OCI-LY7 (cell line): ENCODE data around the gene PLEKHG7.

Experiments
- EZH2phosphoT487 ChIP-seq: fragments of 200-600 bp; sonication (generic); IDR thresholded peaks from 2 replicates; pipeline ENCODE4 v1.6.1; 2018; ENCODE audit warnings: low read depth, borderline replicate concordance, mild to moderate bottlenecking, mixed run types, antibody characterized with exemption, low read length, moderate library complexity, mixed read lengths
- TF ChIP-seq, protein P1 (sequence below): fragments of 200-600 bp; sonication (generic); conservative IDR thresholded peaks from 2 replicates; pipeline ENCODE4 v1.5.1; 2014; ENCODE audit warnings: mild to moderate bottlenecking, antibody characterized with exemption, low read length, moderate library complexity, mixed read lengths

DNA sequence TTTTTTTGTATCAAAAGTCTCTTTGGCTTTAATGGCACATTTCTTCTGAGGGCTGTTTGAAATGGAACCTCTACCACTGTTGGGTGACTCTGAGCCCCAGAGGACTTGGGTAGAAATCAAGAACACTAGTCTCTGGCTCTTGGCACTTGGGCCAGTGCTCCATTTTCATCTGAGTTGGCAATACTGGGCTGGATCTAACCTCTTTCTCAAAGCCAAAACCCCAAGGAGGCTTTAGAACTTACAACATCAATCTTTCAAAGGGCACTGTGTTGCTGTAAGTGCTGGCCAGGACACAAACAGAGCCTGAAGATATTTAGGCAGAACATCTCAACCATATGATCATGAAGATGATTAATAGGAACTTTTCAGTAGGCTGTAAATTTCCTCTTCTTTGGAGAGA, 34.0 kb upstream of the PLEKHG7 start:
- TF ChIP-seq, protein P1, sequence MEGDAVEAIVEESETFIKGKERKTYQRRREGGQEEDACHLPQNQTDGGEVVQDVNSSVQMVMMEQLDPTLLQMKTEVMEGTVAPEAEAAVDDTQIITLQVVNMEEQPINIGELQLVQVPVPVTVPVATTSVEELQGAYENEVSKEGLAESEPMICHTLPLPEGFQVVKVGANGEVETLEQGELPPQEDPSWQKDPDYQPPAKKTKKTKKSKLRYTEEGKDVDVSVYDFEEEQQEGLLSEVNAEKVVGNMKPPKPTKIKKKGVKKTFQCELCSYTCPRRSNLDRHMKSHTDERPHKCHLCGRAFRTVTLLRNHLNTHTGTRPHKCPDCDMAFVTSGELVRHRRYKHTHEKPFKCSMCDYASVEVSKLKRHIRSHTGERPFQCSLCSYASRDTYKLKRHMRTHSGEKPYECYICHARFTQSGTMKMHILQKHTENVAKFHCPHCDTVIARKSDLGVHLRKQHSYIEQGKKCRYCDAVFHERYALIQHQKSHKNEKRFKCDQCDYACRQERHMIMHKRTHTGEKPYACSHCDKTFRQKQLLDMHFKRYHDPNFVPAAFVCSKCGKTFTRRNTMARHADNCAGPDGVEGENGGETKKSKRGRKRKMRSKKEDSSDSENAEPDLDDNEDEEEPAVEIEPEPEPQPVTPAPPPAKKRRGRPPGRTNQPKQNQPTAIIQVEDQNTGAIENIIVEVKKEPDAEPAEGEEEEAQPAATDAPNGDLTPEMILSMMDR = no peak
- TF ChIP-seq EZH2phosphoT487 = no peak
